Middle frontal gyrus (tissue), 1 donor: ENCODE measurements around the gene RCC1.
"Not testable (repeated sequence)": the region's sequence is repeated elsewhere in the genome, so short reads cannot be mapped to it uniquely, and the experiment has no call there.

Experiments
- DNase-seq: peaks from one replicate; pipeline ENCODE4 v3.0.0-alpha.2; 2015; ENCODE audit warnings: low spot score; ENCODE audit errors: extremely low spot score

The RCC1 gene

GRCh38 chr1:28586585-28587391 lies 80.9 kb downstream of the RCC1 start:
- not testable (repeated sequence) for DNase-seq
